WERI-Rb-1 (cell line): ENCODE data around the gene MYPOP.

Source experiments
- DNase-seq: peaks from one replicate; pipeline ENCODE4 v3.0.0-alpha.2; 2020
- H3K27ac ChIP-seq: fragments of 250-450 bp; sonication (Bioruptor Pico); 2 replicates; pipeline ENCODE4 v1.5.1; 2020; ENCODE audit warnings: mild to moderate bottlenecking, moderate library complexity
- H3K27me3 ChIP-seq: fragments of 250-450 bp; sonication (Bioruptor Pico); 2 replicates; pipeline ENCODE4 v1.5.1; 2021; ENCODE audit warnings: mild to moderate bottlenecking, low read depth, moderate library complexity; ENCODE audit not compliant: insufficient read depth, severe bottlenecking
- H3K36me3 ChIP-seq: fragments of 250-450 bp; sonication (Bioruptor Pico); 2 replicates; pipeline ENCODE4 v1.5.1; 2020; ENCODE audit warnings: mild to moderate bottlenecking, moderate library complexity
- H3K4me3 ChIP-seq: 2 replicates; pipeline ENCODE4 v1.5.1; 2011; ENCODE audit warnings: low read depth, mild to moderate bottlenecking, control low read depth, low read length
- H3K9me3 ChIP-seq: fragments of 250-450 bp; sonication (Bioruptor Pico); 2 replicates; pipeline ENCODE4 v1.5.1; 2021; ENCODE audit warnings: mild to moderate bottlenecking, moderate library complexity; ENCODE audit not compliant: severe bottlenecking
- TF ChIP-seq, protein P1 (sequence below): IDR thresholded peaks from 2 replicates; pipeline ENCODE4 v1.5.1; 2011; ENCODE audit warnings: low read depth, mild to moderate bottlenecking, control low read depth, inconsistent platforms, low read length

Gene MYPOP

DNA sequence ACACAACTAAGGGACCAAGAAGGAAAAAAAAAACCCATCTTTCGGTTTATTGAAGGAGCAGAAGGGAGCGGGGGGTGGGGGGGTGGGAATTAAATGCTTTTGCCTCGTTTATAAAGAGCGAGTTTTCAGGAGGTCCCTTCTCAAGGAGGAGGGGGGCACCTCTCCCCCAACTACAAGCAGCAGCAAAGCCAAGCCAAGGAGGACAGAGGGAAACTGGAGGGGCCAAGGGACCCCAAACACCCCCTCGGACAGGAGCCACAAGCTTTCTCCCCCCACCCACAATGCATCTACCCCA is 18.9 kb downstream of the MYPOP start:
- TF ChIP-seq, protein P1, sequence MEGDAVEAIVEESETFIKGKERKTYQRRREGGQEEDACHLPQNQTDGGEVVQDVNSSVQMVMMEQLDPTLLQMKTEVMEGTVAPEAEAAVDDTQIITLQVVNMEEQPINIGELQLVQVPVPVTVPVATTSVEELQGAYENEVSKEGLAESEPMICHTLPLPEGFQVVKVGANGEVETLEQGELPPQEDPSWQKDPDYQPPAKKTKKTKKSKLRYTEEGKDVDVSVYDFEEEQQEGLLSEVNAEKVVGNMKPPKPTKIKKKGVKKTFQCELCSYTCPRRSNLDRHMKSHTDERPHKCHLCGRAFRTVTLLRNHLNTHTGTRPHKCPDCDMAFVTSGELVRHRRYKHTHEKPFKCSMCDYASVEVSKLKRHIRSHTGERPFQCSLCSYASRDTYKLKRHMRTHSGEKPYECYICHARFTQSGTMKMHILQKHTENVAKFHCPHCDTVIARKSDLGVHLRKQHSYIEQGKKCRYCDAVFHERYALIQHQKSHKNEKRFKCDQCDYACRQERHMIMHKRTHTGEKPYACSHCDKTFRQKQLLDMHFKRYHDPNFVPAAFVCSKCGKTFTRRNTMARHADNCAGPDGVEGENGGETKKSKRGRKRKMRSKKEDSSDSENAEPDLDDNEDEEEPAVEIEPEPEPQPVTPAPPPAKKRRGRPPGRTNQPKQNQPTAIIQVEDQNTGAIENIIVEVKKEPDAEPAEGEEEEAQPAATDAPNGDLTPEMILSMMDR: no peak
- H3K4me3 ChIP-seq: no peak overlapping the region
- no peak overlapping the region for H3K27ac ChIP-seq
- H3K9me3 ChIP-seq: no peaks in the 10 kb centered on the region
- DNase-seq: no peak
- H3K27me3 ChIP-seq: no peaks in the 10 kb centered on the region
- peaks cover 17% of the 10 kb centered on the region for H3K36me3 ChIP-seq

DNA sequence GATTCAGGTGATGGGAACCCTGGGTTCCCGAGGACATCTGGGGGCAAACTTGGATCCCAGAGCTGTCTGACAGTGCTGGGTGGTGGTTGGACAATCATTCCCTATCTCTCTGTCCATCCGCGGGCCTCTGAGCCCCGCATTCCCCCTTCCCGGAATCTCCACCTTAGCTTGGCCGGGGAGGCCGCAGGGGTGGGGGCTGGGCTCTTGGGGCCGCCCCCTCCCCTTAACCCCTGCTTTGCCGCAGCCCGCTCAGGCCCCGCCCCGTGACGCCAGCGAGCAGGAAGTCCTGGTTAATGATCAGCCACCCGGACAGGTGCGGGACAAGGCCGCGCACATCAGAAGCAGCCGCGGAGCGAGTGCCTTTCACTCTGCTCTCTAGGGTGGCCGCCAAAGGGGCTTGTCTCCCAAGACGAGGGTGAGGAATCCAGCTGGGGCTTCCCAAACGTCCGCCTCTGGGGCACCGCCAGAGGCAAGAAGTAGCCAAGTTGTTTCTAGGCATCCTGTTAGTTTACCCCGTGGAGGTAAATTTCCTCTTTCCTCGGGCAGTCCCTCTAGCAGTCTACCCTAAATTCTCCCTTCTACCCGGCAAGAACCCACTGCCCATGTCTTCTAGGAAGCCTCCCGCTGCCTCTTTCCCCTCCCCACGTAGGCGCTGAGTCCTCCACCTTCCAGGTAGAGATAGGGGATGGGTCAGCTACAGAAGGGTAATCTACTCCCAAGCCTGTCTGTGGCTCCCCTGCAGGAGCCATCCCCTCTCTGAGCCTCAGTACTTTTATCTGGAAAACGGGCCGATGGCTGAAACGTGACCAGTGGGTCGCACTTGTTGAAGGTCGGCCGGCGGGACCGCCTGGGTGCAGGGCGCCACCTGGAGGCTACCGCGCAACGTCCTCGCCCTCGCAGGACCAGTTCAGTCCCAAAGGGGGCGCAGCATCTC is 19.5 kb downstream of the MYPOP start:
- DNase-seq: peak; percentile 85
- no peaks in the 10 kb centered on the region for H3K9me3 ChIP-seq
- TF ChIP-seq, protein P1: peak; percentile 95
- H3K4me3 ChIP-seq: no peak overlapping the region
- H3K27me3 ChIP-seq: no peaks in the 10 kb centered on the region
- H3K36me3 ChIP-seq: peaks cover 17% of the 10 kb centered on the region
- no peak overlapping the region for H3K27ac ChIP-seq

DNA sequence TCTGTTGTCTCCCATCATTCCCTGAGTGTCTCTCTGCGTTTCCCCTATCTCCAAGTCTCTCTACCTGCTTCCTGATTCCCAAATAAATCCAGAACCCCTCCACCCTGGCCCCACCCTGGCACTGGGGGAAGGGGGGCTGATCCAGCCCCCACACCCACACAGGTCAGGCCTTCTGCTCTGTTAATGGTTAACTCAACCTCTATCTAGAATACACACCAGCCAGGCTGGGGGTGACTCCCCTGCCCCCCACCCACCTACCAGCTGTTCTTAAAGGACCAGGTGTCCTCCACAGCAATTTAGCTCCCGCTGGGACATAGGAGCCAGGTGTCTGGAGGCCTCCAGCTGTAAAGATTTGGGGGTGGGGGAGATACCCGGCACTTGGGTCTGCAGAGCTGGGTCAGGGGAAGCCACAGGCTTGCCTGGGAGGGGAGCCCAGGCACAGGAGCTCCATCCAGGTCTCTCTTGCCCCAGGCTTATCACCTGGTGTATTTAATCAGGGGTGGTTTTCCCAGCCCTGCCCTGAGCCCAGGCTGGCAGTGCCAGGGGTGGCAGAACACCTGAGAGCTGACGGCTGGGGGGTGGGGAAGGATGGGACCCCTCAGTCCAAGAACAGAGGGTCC is 20.4 kb downstream of the MYPOP start:
- H3K27me3 ChIP-seq: no peaks in the 10 kb centered on the region
- no peak overlapping the region; the same call in 1 of the 2 replicates for H3K27ac ChIP-seq
- no peaks in the 10 kb centered on the region for H3K9me3 ChIP-seq
- TF ChIP-seq, protein P1: no peak
- H3K36me3 ChIP-seq: peaks cover 17% of the 10 kb centered on the region
- DNase-seq: no peak
- no peak overlapping the region for H3K4me3 ChIP-seq

DNA sequence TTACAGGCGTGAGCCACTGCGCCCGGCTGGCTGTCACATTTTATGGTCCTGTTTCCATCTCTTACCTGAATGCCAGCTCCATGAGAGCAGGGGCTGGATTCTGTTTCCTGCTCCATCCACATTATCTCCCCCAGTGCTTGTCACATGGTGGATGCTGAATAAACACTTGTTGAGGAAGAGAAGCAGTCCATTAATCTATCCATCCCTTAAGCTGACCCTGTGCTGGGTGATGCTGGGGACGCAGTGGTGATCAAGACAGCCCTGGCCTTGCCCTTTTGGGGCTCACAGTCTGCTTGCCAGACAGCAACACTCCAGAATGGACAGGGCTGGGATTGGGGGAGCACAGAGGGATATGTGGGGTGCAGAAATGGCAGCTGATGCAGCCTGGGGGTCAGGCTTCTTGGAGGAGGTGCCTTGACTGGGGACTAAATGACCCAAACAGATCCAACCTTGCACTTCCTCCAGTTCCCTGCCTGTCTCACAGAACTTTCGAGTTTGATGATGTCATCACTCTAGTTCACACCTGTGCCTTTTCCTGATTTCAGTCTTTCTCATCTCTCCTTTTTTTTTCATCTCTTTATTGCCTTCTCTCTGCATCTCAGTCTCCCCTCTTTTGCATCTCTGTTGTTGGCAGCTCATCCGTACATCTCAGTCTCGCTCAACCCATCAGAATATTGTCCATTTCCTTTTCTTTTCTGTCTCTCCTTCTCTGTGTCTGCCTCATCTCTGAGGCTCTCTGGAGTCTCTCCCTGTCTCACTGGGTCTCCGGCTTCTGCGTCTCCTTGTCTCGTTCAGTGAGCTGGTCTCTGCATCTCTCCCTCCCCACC is 21.1 kb downstream of the MYPOP start:
- Histone ChIP-seq H3K36me3 (peaks cover 17% of the 10 kb centered on the region), H3K27ac (no peak overlapping the region), H3K9me3 (no peaks in the 10 kb centered on the region), H3K27me3 (no peaks in the 10 kb centered on the region), H3K4me3 (no peak overlapping the region)
- DNase-seq: no peak
- TF ChIP-seq, protein P1: no peak

DNA sequence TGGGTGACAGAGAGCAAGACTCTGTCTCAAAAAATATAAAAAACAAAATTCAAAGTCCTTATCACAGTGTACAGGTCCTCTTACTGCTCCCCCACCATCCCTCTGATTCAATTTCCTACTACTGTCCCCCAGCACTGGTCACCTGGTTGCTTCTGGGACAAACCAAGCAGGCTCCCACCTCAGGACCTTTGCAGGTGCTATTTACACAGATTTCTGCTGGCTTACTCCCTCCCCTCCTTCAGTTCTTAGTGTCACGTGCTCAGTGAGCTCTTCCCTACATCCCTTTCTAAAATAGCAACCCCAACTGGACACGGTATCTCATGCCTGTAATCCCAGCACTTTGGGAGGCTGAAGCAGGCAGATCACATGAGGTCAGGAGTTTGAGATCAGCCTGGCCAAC is 22.4 kb downstream of the MYPOP start:
- DNase-seq: no peak
- Histone ChIP-seq H3K27ac (no peak overlapping the region), H3K36me3 (peaks cover 17% of the 10 kb centered on the region), H3K9me3 (no peaks in the 10 kb centered on the region), H3K27me3 (no peaks in the 10 kb centered on the region), H3K4me3 (no peak overlapping the region)
- TF ChIP-seq, protein P1: no peak
